Bronchial epithelial cell (primary cell): ENCODE results near the gene QSOX1. TPM values are rescaled to one million over a fixed set of nuclear protein-coding genes. Genes with fewer than 3 reads are reported as not detected.

Experiments
- DNase-seq: peaks from one replicate; pipeline ENCODE4 v3.0.0-alpha.2; 2010; ENCODE audit warnings: low read depth
- FAIRE-seq: peaks from 2 replicates; lab custom pipeline; 2011; peaks lifted over from hg19 to GRCh38; lab: Jason Lieb, UNC
- H3K27me3 ChIP-seq: 2 replicates; pipeline ENCODE4 v1.5.1; 2011; ENCODE audit warnings: low read length; ENCODE audit not compliant: control insufficient read depth, insufficient read depth
- H3K36me3 ChIP-seq: 2 replicates; pipeline ENCODE4 v1.5.1; 2011; ENCODE audit warnings: low read length; ENCODE audit not compliant: control insufficient read depth, insufficient read depth
- H3K4me3 ChIP-seq: 2 replicates; pipeline ENCODE4 v1.5.1; 2011; ENCODE audit warnings: mild to moderate bottlenecking, low read depth, low read length, control low read depth
- total RNA-seq: library from RNA; depleted of rRNA; stranded (reverse); fragments of >200 nt; gene quantifications from 2 replicates; pipeline ENCODE4 v1.2.1, GENCODE V29; 2014
- TF ChIP-seq, protein P1 (sequence below): IDR thresholded peaks from 2 replicates; pipeline ENCODE4 v1.5.1; 2011; ENCODE audit warnings: mild to moderate bottlenecking, moderate library complexity, low read length, control low read depth, inconsistent platforms; ENCODE audit not compliant: insufficient read depth, severe bottlenecking

Gene QSOX1
- total RNA-seq, 1 donor from 2014 or later, result 134 TPM

GRCh38 chr1:180213401-180214170, 58.9 kb downstream of the QSOX1 start:
- H3K27me3 ChIP-seq, result no peaks in the 10 kb centered on the region
- DNase-seq (no peak), FAIRE-seq (no peak)
- no peak overlapping the region for H3K4me3 ChIP-seq
- H3K36me3 ChIP-seq, result no peaks in the 10 kb centered on the region
- TF ChIP-seq, protein P1, sequence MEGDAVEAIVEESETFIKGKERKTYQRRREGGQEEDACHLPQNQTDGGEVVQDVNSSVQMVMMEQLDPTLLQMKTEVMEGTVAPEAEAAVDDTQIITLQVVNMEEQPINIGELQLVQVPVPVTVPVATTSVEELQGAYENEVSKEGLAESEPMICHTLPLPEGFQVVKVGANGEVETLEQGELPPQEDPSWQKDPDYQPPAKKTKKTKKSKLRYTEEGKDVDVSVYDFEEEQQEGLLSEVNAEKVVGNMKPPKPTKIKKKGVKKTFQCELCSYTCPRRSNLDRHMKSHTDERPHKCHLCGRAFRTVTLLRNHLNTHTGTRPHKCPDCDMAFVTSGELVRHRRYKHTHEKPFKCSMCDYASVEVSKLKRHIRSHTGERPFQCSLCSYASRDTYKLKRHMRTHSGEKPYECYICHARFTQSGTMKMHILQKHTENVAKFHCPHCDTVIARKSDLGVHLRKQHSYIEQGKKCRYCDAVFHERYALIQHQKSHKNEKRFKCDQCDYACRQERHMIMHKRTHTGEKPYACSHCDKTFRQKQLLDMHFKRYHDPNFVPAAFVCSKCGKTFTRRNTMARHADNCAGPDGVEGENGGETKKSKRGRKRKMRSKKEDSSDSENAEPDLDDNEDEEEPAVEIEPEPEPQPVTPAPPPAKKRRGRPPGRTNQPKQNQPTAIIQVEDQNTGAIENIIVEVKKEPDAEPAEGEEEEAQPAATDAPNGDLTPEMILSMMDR, result no peak

DNA sequence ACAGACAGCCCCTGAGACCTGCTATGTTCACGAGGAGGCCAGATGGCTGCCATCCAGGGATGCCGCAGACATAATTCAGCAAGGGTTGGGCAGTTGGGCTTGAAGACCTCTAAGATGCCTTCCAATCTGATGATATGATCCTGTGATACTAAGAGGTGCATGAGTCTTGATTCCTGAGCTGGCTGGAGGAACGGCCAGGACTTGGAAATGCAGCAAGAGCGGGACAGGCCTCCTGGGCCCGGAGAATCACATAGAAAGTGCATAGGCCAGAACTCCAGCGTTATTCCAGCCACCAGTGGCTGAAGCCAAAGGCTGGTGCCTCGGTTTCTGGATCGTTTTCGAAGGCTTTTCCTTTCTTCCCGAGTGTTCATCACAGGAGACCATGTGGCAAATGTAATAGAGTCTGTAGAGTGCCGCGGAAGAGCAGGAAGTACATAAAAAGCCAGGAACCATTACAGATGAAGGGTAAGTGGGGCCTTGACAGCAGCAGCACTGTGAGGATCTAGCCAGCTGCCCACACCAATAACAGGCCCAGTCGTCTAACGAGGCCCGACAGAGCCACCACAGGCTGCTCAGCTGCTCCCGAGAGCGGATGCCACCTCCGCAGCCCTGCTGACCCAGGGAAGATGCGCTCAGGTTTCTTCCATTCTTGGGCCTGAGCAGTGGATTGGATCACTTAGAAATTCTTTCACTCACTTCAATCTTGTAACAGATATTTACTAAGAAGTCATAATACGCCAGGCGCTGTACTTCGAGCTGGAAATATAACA, 61.4 kb downstream of the QSOX1 start:
- FAIRE-seq (no peak), DNase-seq (no peak)
- Histone ChIP-seq H3K36me3 (no peaks in the 10 kb centered on the region), H3K27me3 (peaks cover 2% of the 10 kb centered on the region), H3K4me3 (no peak overlapping the region)
- TF ChIP-seq, protein P1, result no peak

GRCh38 chr1:180217006-180217405, 62.3 kb downstream of the QSOX1 start:
- FAIRE-seq (no peak), DNase-seq (no peak)
- H3K4me3 ChIP-seq, result no peak overlapping the region
- H3K27me3 ChIP-seq, result peaks cover 2% of the 10 kb centered on the region
- TF ChIP-seq, protein P1, result no peak
- no peaks in the 10 kb centered on the region for H3K36me3 ChIP-seq

GRCh38 chr1:180218806-180219765, 64.4 kb downstream of the QSOX1 start:
- Histone ChIP-seq H3K36me3 (no peaks in the 10 kb centered on the region), H3K4me3 (no peak overlapping the region), H3K27me3 (peaks cover 5% of the 10 kb centered on the region)
- DNase-seq (no peak), FAIRE-seq (no peak)
- TF ChIP-seq, protein P1, result no peak

GRCh38 chr1:180219776-180220175, 65.1 kb downstream of the QSOX1 start:
- no peak for FAIRE-seq
- TF ChIP-seq, protein P1, result no peak

More at GRCh38 chr1:180219776-180220175, 65.1 kb downstream of the QSOX1 start:
- no peak for DNase-seq
- Histone ChIP-seq H3K36me3 (no peaks in the 10 kb centered on the region), H3K27me3 (peaks cover 8% of the 10 kb centered on the region), H3K4me3 (no peak overlapping the region)
